Testis (tissue), 3 donors: ENCODE data around the gene KLB. TPM values are rescaled to one million over a fixed set of nuclear protein-coding genes. Genes with fewer than 3 reads are reported as not detected.

ENCODE experiments used
- DNase-seq: peaks from one replicate; pipeline ENCODE4 v3.0.0-alpha.2; 2019
- H3K27ac ChIP-seq, 2 donors: fragments of 200-600 bp; sonication (generic); one replicate each; pipeline ENCODE4 v1.5.1; 2019
- H3K27me3 ChIP-seq: fragments of 200-600 bp; sonication (generic); one replicate; pipeline ENCODE4 v1.5.1; 2019
- H3K36me3 ChIP-seq: fragments of 200-600 bp; sonication (generic); one replicate; pipeline ENCODE4 v1.5.1; 2017; ENCODE audit warnings: low read depth; ENCODE audit errors: missing control alignments
- H3K4me1 ChIP-seq: fragments of 200-600 bp; sonication (generic); one replicate; pipeline ENCODE4 v1.5.1; 2019
- H3K4me3 ChIP-seq, 2 donors: fragments of 200-600 bp; sonication (generic); one replicate each; pipeline ENCODE4 v1.5.1; 2017 to 2019
- H3K9me3 ChIP-seq: fragments of 200-600 bp; sonication (generic); one replicate; pipeline ENCODE4 v1.5.1; 2017
- POLR2A ChIP-seq: fragments of 450-650 bp; IDR thresholded peaks from one replicate; pipeline ENCODE4 v1.6.1; 2017; ENCODE audit warnings: antibody characterized with exemption, mild to moderate bottlenecking, moderate library complexity
- WGBS, 2 donors: methylation state at CpG; one replicate each; pipeline ENCODE4 v1.1.5; 2018; 5-methylcytosine and 5-hydroxymethylcytosine counted together
- intact Hi-C: fragments of 100-400 bp; cut with DNase I; formaldehyde crosslinking; loops from one replicate; pipeline ENCODE4 v1.15.1; 2023; ENCODE audit warnings: low total_unique reads
- polyA plus RNA-seq: library from polyadenylated mRNA; stranded (reverse); fragments of 350-450 nt; fragmentation: Illumina TruSeq; extraction: RNeasy Lipid Tissue Mini Kit (QIAGEN cat#74804); gene quantifications from one replicate; pipeline ENCODE4 v1.2.3, GENCODE V29; 2014; ENCODE audit warnings: low read depth, low replicate concordance; ENCODE audit not compliant: insufficient read depth
- total RNA-seq, 2 donors: library from RNA; depleted of rRNA; stranded (reverse); fragments of >200 nt; gene quantifications; one replicate each; pipeline ENCODE4 v1.2.3, GENCODE V29; 2016
- TF ChIP-seq, protein P1 (sequence below), 3 experiments: fragments of 450-650 bp in 2 of 3; fragments of 200-600 bp in 1 of 3; sonication (generic) in 1 of 3; IDR thresholded peaks; one replicate each; pipeline ENCODE4 v1.5.1; 2016 to 2019; ENCODE audit warnings: antibody characterized with exemption in 3 of 3, mild to moderate bottlenecking in 2 of 3, moderate library complexity in 1 of 3

The KLB gene
- total and polyA plus RNA-seq, 3 donors from 2014 or later = 1.1 to 6.6 (median 1.4) TPM

DNA sequence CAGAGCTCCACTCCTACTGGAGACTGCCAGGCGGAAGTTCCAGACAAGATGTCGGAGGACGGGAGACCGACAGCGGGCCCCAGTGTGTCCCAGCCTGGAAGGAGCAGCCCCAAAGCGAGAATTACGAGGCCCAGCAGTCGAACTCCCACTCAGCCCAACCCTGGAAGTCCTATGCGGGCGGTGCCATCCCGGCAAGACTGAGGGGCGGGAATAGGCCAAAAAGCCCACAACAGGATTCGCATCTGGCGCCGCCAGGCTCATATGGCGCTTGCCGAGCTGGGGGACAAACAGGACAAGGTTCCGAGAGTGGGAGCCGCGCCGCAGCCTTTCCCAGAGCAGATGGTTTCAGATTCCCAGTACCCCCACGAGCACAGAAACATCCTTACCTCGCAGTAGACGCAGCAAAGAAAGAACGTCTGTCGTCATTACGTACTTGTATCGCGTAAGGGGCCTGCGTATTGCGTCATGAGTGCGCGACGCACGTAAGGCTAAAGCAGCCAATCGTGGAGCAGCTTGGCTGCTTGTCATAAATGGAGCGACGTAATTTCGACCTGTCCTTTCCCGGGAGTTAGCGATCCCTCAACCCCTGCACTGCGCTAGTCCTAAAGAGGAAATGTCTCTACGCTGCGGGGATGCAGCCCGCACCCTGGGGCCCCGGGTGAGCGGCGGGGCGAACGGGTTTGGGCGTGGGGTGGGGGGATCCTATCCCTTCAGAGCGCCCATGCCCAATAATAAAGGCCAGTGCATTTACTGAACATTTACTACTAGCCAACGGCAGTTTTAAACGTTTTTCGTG, 52.0 kb downstream of the KLB start, which contains the start of the genes LIAS and RPL9:
Gene LIAS (plus strand): TSS at position 552 of the 796 bp plus-strand sequence. CDS start 62 bp downstream, at position 614.
Gene RPL9 (minus strand): TSS at position 418 of the 796 bp plus-strand sequence. CDS start 483 bp downstream, outside the sequence.
- Histone ChIP-seq H3K36me3 (no peaks in the 10 kb centered on the region), H3K9me3 (no peaks in the 10 kb centered on the region), H3K4me3 (peak within 1 kb of the TSS; percentile 65 to 86), H3K27me3 (no peaks in the 10 kb centered on the region), H3K4me1 (peaks cover 17% of the 10 kb centered on the region), H3K27ac (peak within 1 kb of the TSS; percentile 93)
- intact Hi-C loops = loop anchor here (5.0 kb wide), 1 partner anchor 519 kb away; the partner anchor contains the start of gene PDS5A
- 0 to 1% methylated on average over 33 to 55 of the region's 55 CpGs for WGBS, 2 donors
- peak; percentile 78 for TF ChIP-seq POLR2A
- TF ChIP-seq, protein P1, sequence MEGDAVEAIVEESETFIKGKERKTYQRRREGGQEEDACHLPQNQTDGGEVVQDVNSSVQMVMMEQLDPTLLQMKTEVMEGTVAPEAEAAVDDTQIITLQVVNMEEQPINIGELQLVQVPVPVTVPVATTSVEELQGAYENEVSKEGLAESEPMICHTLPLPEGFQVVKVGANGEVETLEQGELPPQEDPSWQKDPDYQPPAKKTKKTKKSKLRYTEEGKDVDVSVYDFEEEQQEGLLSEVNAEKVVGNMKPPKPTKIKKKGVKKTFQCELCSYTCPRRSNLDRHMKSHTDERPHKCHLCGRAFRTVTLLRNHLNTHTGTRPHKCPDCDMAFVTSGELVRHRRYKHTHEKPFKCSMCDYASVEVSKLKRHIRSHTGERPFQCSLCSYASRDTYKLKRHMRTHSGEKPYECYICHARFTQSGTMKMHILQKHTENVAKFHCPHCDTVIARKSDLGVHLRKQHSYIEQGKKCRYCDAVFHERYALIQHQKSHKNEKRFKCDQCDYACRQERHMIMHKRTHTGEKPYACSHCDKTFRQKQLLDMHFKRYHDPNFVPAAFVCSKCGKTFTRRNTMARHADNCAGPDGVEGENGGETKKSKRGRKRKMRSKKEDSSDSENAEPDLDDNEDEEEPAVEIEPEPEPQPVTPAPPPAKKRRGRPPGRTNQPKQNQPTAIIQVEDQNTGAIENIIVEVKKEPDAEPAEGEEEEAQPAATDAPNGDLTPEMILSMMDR (IDR thresholded peaks at IDR 0.05) = peak in 2 of 3 experiments; percentile 9 to 18
- peak; percentile 97 for DNase-seq

GRCh38 chr4:39464886-39465501, 58.3 kb downstream of the KLB start:
- no peaks in the 10 kb centered on the region for H3K9me3 ChIP-seq
- H3K4me1 ChIP-seq = peaks cover under 1% of the 10 kb centered on the region
- TF ChIP-seq, protein P1 (IDR thresholded peaks at IDR 0.05) = no peak
- no peak for TF ChIP-seq POLR2A
- H3K27me3 ChIP-seq = no peaks in the 10 kb centered on the region
- DNase-seq = no peak
- intact Hi-C loops = no loop called here
- H3K4me3 ChIP-seq = no peak overlapping the region
- H3K27ac ChIP-seq = peak overlapping the region in 1 of 2 donors; percentile 5
- 31 to 43% methylated on average over 2 of the region's 2 CpGs for WGBS, 2 donors
- H3K36me3 ChIP-seq = no peaks in the 10 kb centered on the region

DNA sequence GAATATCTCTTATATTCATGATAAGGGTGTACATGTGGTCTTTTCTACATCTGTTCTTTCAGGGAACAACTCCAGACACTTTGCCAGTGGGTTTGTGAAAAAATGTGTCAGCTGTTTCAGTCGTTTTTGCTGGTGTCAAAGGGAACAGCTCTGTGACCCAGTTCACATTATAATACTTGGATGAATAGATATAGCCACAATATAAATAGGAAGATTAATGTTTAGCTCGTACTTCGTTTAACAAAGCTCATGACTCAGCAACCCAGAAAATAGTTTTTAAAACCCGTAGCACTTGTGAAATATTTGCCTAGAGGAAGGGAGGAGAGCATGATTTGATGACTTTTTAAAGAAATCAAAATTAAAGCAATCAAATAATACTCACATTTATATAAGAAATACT, 60.0 kb downstream of the KLB start:
- no peaks in the 10 kb centered on the region for H3K9me3 ChIP-seq
- WGBS, 2 donors = 79 to 85% methylated on average over 4 of the region's 4 CpGs
- DNase-seq = no peak
- no peaks in the 10 kb centered on the region for H3K4me1 ChIP-seq
- H3K4me3 ChIP-seq = no peak overlapping the region
- H3K27ac ChIP-seq = no peak overlapping the region
- H3K27me3 ChIP-seq = no peaks in the 10 kb centered on the region
- TF ChIP-seq, protein P1 (IDR thresholded peaks at IDR 0.05) = no peak
- no peak for TF ChIP-seq POLR2A
- H3K36me3 ChIP-seq = no peaks in the 10 kb centered on the region
- intact Hi-C loops = no loop called here

- 85 to 95% methylated on average over 4 of the region's 4 CpGs for WGBS, 2 donors
- Histone ChIP-seq H3K27me3 (no peaks in the 10 kb centered on the region), H3K4me3 (no peak overlapping the region), H3K9me3 (no peaks in the 10 kb centered on the region), H3K36me3 (no peaks in the 10 kb centered on the region), H3K4me1 (no peaks in the 10 kb centered on the region), H3K27ac (no peak overlapping the region)
- no peak for DNase-seq
- no peak for TF ChIP-seq POLR2A
- intact Hi-C loops = no loop called here
Observed at GRCh38 chr4:39467464-39467863, 60.7 kb downstream of the KLB start.

DNA sequence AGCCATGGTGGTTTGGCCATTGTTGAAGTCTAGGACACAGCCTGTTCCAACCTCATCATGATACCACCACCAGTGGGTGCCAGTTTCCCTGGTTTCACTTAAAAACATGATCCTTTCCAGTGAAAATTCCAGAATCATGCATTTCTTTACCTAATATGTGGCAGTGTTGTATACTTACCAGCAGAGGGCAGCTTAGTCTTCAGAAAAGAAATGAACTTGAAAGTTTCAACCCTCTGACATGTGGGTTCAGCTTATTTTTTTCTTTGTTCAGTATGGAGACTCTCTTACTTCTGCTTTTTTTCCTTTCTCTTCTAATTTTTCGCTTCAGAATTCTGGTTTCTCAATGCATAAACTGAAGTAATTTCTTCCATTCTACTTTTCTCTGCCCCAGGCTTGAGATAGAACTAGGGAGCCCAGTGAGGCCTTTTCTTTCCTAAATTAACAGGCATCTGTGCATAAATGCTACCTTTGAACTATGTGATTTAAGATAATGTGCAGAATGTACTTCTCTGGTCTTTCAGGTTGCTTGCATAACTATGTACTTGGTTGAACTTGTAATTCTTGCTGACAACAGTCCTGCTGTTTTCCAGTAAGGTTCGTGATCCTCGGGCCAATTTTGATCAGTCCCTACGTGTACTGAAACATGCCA, 62.8 kb downstream of the KLB start:
- WGBS, 2 donors = 64 to 76% methylated on average over 4 of the region's 4 CpGs
- TF ChIP-seq, protein P1 (IDR thresholded peaks at IDR 0.05) = peak; percentile 86 to 96 (median 86)
- TF ChIP-seq POLR2A = no peak
- Histone ChIP-seq H3K4me3 (no peak overlapping the region), H3K9me3 (no peaks in the 10 kb centered on the region), H3K27me3 (no peaks in the 10 kb centered on the region), H3K4me1 (no peaks in the 10 kb centered on the region), H3K36me3 (no peaks in the 10 kb centered on the region), H3K27ac (peak overlapping the region; percentile 28 to 36)
- intact Hi-C loops = loop anchor here (5.0 kb wide), 1 partner anchor 508 kb away; the partner anchor contains the start of gene PDS5A
- DNase-seq = peak; percentile 75
